ENCODE measurements around the gene PIP5K1B.
"Not testable (repeated sequence)": the region's sequence is repeated elsewhere in the genome, so short reads cannot be mapped to it uniquely, and the experiment has no call there.

Gene PIP5K1B

DNA sequence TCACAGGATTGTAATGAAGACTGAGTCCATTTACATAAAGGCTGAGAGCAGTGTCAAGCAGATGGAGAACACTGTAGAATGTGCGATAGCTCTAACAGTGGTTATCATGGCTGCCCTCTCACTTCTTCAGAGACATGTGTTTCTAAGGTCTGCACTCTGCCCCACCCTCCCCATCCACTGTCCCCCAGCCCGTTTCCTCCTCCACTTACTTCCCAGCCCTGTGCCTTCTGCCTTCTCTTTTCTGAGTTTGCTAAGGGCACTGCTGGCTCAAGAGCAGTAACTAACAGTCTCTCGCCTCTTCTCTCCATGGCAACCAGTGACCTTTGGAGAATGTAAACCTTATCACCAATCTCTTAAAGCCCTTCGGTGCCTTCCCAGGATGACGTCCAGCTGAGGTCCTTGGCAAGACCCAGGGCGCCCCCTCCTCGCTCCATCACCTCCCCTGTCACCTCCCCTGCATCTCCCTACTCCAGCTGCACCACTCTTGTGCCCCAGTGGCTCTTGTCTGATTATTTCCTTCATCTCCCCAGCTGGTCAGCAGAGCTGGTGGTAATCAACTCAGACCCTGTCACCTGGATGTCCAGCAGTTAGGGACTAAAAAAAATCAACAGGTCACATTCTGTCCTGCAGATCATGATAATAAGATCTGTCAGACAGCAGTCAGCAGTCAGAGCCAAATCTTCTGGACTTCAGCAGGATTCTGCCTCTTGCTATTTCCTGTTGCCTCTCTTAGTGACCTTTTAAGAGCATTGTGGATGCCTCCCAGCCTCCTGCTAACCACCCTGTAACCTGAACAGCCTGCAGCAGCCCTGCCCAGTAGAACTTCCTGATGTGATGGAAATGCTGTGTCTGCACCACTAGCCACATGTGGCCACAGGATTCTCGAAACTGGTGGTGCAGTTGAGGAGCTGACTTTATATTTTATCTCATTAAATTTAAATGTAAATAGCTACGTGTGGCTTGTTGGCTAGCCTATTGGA is 339.5 kb downstream of the PIP5K1B start:
- DNase-seq = no peak

GRCh38 chr9:69045821-69046220 is 340.8 kb downstream of the PIP5K1B start:
- no peak for DNase-seq

GRCh38 chr9:69046723-69047122 is 341.7 kb downstream of the PIP5K1B start:
- no peak for DNase-seq

GRCh38 chr9:69047371-69047770 is 342.3 kb downstream of the PIP5K1B start:
- no peak for DNase-seq

DNA sequence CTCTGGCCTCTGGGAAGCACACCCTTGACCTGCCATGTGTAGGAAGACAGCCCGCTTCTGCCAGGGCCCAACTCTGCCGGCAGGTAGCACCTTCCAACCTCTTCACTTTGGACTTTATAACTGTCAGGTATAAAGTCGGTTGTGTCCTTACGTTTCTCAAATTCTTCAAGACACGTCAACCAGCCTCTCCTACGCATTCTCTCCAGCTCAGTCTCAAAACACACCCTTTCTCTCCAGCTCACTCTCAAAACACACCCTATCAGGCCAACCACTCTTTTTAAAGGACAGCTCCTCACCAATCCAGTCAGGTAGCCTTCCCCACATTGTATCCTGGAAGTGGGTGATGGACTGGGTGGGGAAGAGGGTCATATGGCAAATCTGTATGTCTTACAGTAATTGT is 344.1 kb downstream of the PIP5K1B start:
- DNase-seq = no peak

GRCh38 chr9:69050936-69051335 is 345.9 kb downstream of the PIP5K1B start:
- not testable (repeated sequence) for DNase-seq

GRCh38 chr9:69054989-69055388 is 349.9 kb downstream of the PIP5K1B start:
- DNase-seq = no peak

DNA sequence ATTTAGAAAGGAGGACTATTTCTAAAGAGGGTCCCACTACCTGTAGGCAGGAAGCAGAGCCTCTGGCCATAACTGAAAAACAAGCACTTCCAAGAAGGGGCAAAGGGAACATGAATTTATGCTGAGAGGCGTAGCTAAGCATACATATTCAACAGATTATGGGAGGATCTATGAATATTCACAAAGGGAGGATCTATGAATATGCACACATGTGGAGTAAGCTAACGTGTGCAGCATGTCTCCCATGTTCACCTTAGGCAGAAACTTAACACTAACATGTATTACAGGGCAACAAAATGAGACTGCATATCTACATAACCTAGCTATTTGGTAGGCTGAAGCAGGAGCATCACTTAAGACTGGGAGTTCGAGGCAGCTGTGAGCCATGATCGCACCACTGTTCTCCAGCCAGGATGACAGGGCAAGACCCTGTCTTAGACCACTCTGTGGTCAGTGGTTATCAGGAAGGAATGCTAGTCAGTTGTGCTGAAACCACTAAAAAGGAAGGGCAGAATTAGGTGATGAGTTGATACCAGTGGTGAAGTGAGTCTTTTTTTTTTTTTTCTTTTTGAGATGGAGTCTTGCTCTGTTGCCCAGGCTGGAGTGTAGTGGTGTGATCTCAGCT is 351.3 kb downstream of the PIP5K1B start:
- DNase-seq = no peak

DNA sequence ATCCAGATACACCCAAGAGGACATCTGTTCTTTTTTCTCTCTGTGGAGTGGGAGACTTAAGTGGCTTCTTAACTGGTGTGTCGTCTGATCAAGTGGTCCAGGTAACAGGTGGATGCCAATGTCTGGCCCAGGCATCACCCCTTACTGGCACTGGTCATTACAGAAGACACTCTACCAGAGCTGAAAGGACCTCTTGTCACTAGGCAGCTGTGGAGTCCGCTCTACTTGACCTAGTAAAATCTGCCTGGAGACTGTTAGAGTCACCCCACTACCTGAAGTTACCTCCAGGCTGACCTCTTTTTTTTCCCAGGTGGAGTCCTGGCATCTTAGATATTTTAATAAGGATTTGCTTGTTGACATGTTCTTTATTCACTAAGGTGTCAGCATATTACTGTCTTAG is 353.1 kb downstream of the PIP5K1B start:
- DNase-seq = no peak

All from NCI-H187 treated with DMSO at 0.1 percent for 48 hours (cell line).